Measurements from ENCODE around the gene RAB7B.
"Not testable (repeated sequence)": the region's sequence is repeated elsewhere in the genome, so short reads cannot be mapped to it uniquely, and the experiment has no call there.

Gene RAB7B

GRCh38 chr1:206002871-206003801 lies at the start of gene RAB7B:
TSS of gene RAB7B (minus strand) at chr1:206003395. CDS start at chr1:205994135, 9,260 bp downstream.
- intact Hi-C loops (cut with DNase I) = no loop called here
- DNase-seq = peak in 36 of 42 donors; percentile 27 to 76 (median 50)

GRCh38 chr1:206052231-206052865 lies 49.2 kb upstream of the RAB7B start:
- intact Hi-C loops (cut with DNase I); DNase-seq: not testable (repeated sequence)

GRCh38 chr1:206050655-206051235 lies 47.5 kb upstream of the RAB7B start:
- peak in 1 of 42 donors; percentile 23 for DNase-seq
- intact Hi-C loops (cut with DNase I) = no loop called here

- intact Hi-C loops (cut with DNase I) = no loop called here
- DNase-seq = no peak
Measured at GRCh38 chr1:206049919-206050600, 46.9 kb upstream of the RAB7B start.

GRCh38 chr1:206049293-206049692 lies 46.1 kb upstream of the RAB7B start:
- intact Hi-C loops (cut with DNase I) = no loop called here
- peak in 1 of 42 donors; percentile 1 for DNase-seq

GRCh38 chr1:206048582-206048981 lies 45.4 kb upstream of the RAB7B start:
- DNase-seq = peak in 6 of 42 donors; percentile 9 to 54 (median 20)
- intact Hi-C loops (cut with DNase I) = no loop called here

GRCh38 chr1:206047271-206047670 lies 44.1 kb upstream of the RAB7B start:
- intact Hi-C loops (cut with DNase I) = no loop called here
- no peak for DNase-seq

GRCh38 chr1:206041640-206042039 lies 38.4 kb upstream of the RAB7B start:
- intact Hi-C loops (cut with DNase I) = no loop called here
- peak in 30 of 42 donors; percentile 11 to 68 (median 36) for DNase-seq

- no peak for DNase-seq
- intact Hi-C loops (cut with DNase I) = no loop called here
Measured at GRCh38 chr1:206040328-206040727, 37.1 kb upstream of the RAB7B start.

GRCh38 chr1:206039046-206039973 lies 36.1 kb upstream of the RAB7B start:
- intact Hi-C loops (cut with DNase I) = loop anchor here (10.0 kb wide), 1 partner anchor 65 kb away; no protein-coding TSS in a partner anchor
- peak in 1 of 42 donors; percentile 23 for DNase-seq

- DNase-seq = no peak
- intact Hi-C loops (cut with DNase I) = loop anchor here (10.0 kb wide), 1 partner anchor 67 kb away; no protein-coding TSS in a partner anchor
Measured at GRCh38 chr1:206037581-206037980, 34.4 kb upstream of the RAB7B start.

- no peak for DNase-seq
- intact Hi-C loops (cut with DNase I) = loop anchor here (10.0 kb wide), 1 partner anchor 68 kb away; no protein-coding TSS in a partner anchor
Measured at GRCh38 chr1:206036663-206037455, 33.7 kb upstream of the RAB7B start.

- peak in 1 of 42 donors; percentile 25 for DNase-seq
- intact Hi-C loops (cut with DNase I) = loop anchor here (10.0 kb wide), 1 partner anchor 70 kb away; no protein-coding TSS in a partner anchor
Measured at GRCh38 chr1:206035027-206035426, 31.8 kb upstream of the RAB7B start.

GRCh38 chr1:206032380-206033140 lies 29.4 kb upstream of the RAB7B start:
- DNase-seq = no peak
- intact Hi-C loops (cut with DNase I) = loop anchor here (10.0 kb wide), 1 partner anchor 72 kb away; no protein-coding TSS in a partner anchor

GRCh38 chr1:206030714-206031113 lies 27.5 kb upstream of the RAB7B start:
- intact Hi-C loops (cut with DNase I) = loop anchor here (10.0 kb wide), 1 partner anchor 74 kb away; no protein-coding TSS in a partner anchor
- DNase-seq = peak; percentile 57 to 89 (median 76)

GRCh38 chr1:206030191-206030590 lies 27.0 kb upstream of the RAB7B start:
- intact Hi-C loops (cut with DNase I) = loop anchor here (10.0 kb wide), 1 partner anchor 75 kb away; no protein-coding TSS in a partner anchor

More at GRCh38 chr1:206030191-206030590, 27.0 kb upstream of the RAB7B start:
- no peak for DNase-seq

Measured in head of caudate nucleus (tissue), 42 donors.